ENCODE results near the gene SLMAP.
A peak's percentile ranks its signal among the peaks of the same experiment; 100 is the strongest.

Gene SLMAP

DNA sequence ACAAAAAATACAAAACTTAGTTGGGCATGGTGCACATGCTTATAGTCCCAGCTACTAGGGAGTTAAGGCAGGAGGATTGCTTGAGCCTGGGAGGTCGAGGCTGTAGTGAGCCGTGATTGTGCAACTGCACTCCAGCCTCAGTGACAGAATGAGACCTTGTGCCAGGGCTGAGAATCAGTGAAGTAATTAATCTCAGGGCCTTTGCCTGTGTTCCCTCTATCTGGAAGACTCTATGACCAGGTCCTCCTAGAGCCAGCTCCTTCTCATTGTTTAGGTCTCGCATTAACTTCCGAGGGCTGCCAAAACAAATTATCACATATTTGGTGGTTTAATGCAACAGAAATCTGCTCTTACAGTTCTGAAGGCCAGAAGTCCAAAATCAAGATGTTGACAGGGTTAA lies 210.7 kb downstream of the SLMAP start:
- Histone ChIP-seq H3K4me1 (ENCODE audit: control insufficient read depth, insufficient read depth, low read length) (peaks cover 38% of the 10 kb centered on the region), H3K9me3 (ENCODE audit: control insufficient read depth, low read length) (no peaks in the 10 kb centered on the region), H3K36me3 (ENCODE audit: control insufficient read depth, insufficient read depth, low read length) (no peaks in the 10 kb centered on the region), H3K27me3 (ENCODE audit: control insufficient read depth, insufficient read depth, low read length) (no peaks in the 10 kb centered on the region), H3K4me3 (ENCODE audit: low read length) (no peak overlapping the region), H3K9ac (ENCODE audit: low read length) (no peak overlapping the region)

DNA sequence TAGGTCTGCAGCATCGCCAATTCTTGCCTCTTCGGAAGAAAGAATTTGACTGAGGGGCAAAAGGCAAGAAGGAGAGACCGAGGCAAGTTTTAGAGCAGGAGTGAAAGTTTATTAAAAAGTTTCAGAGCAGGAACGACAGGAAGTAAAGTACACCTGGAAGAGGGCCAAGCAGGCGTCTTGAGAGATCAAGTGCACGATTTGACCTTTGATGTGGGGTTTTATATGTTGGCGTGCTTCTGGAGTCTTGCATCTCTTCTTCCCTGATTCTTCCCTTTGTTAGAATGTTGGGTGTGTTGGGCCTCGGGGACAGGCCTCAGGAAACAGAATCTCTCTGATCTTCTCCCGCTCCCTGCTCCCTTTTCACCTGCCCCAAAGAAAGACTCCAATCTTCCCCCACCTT lies 211.5 kb downstream of the SLMAP start:
- Histone ChIP-seq H3K27me3 (ENCODE audit: control insufficient read depth, insufficient read depth, low read length) (no peaks in the 10 kb centered on the region), H3K4me1 (ENCODE audit: control insufficient read depth, insufficient read depth, low read length) (peaks cover 45% of the 10 kb centered on the region)

DNA sequence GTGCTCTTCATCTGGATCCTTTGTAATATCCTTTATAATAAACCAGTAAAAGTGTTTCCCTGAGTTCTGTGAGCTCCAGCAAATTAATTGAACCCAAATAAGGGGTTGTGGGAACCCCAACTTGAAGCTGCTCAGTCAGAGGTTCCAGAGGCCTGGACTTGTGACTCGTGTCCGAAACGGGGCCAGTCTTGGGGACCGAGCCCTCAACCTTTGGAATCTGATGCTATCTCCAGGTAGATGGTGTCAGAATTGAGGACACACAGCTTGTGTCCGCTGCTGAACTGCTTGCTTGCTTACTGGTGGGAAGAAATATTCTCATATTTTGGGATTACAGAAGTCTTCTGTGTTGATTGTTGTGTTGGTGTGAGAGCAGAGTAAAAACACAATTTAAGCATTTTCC lies 212.4 kb downstream of the SLMAP start:
- Histone ChIP-seq H3K36me3 (ENCODE audit: control insufficient read depth, insufficient read depth, low read length) (no peaks in the 10 kb centered on the region), H3K27me3 (ENCODE audit: control insufficient read depth, insufficient read depth, low read length) (no peaks in the 10 kb centered on the region), H3K4me1 (ENCODE audit: control insufficient read depth, insufficient read depth, low read length) (peaks cover 53% of the 10 kb centered on the region), H3K9me3 (ENCODE audit: control insufficient read depth, low read length) (no peaks in the 10 kb centered on the region), H3K4me3 (ENCODE audit: low read length) (no peak overlapping the region), H3K9ac (ENCODE audit: low read length) (no peak overlapping the region)

More for the DNA sequence above, 211.5 kb downstream of the SLMAP start:
- Histone ChIP-seq H3K36me3 (ENCODE audit: control insufficient read depth, insufficient read depth, low read length) (no peaks in the 10 kb centered on the region), H3K9ac (ENCODE audit: low read length) (no peak overlapping the region), H3K9me3 (ENCODE audit: control insufficient read depth, low read length) (no peaks in the 10 kb centered on the region), H3K4me3 (ENCODE audit: low read length) (no peak overlapping the region)

- Histone ChIP-seq H3K4me3 (ENCODE audit: low read length) (peak overlapping the region; percentile 9), H3K27me3 (ENCODE audit: control insufficient read depth, insufficient read depth, low read length) (no peaks in the 10 kb centered on the region), H3K4me1 (ENCODE audit: control insufficient read depth, insufficient read depth, low read length) (peaks cover 71% of the 10 kb centered on the region), H3K9ac (ENCODE audit: low read length) (peak overlapping the region; percentile 57), H3K36me3 (ENCODE audit: control insufficient read depth, insufficient read depth, low read length) (no peaks in the 10 kb centered on the region), H3K9me3 (ENCODE audit: control insufficient read depth, low read length) (no peaks in the 10 kb centered on the region)
Measured at GRCh38 chr3:57971975-57972374, 215.9 kb downstream of the SLMAP start.

- Histone ChIP-seq H3K4me1 (ENCODE audit: control insufficient read depth, insufficient read depth, low read length) (peaks cover 69% of the 10 kb centered on the region), H3K9me3 (ENCODE audit: control insufficient read depth, low read length) (no peaks in the 10 kb centered on the region), H3K27me3 (ENCODE audit: control insufficient read depth, insufficient read depth, low read length) (no peaks in the 10 kb centered on the region), H3K9ac (ENCODE audit: low read length) (peak overlapping the region; percentile 57), H3K4me3 (ENCODE audit: low read length) (peak overlapping the region; percentile 9), H3K36me3 (ENCODE audit: control insufficient read depth, insufficient read depth, low read length) (no peaks in the 10 kb centered on the region)
Measured at GRCh38 chr3:57972531-57973111, 216.5 kb downstream of the SLMAP start.

DNA sequence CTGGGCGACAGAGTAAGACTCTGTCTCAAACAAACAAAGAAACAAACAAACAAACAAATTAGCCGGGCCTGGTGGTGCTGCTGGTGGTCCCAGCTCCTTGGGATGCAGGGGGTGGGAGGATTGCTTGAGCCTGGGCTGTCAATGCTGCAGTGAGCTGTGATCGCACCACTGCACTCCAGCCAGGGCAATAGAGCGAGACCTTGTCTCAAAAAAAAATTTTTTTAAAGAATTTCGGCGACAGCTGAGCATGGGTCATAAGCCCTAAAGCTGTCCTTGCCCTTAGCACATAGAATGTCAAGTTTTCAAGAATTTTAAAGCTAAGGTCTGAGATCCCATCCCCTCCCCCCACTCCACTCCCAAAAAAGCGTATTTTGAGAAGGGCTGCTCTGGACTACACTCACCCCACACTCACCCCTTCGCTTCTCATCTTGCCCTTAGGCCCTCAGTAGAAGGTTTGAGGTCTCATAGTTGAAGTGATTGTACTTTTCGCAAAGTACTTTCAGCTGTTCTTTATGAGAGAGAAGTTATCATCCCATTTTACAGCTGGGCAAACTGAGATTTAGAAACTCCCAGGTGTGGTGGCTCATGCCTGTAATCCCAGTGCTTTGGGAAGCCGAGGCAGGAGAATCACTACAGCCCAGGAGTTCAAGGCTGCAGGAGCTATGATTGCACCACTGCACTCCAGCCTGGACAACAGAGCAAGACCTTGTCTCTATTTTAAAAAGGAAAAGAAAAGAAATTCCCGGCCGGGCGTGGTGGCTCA lies 217.8 kb downstream of the SLMAP start:
- H3K4me3 ChIP-seq (ENCODE audit: low read length): no peak overlapping the region
- no peaks in the 10 kb centered on the region for H3K9me3 ChIP-seq (ENCODE audit: control insufficient read depth, low read length)
- H3K27me3 ChIP-seq (ENCODE audit: control insufficient read depth, insufficient read depth, low read length): no peaks in the 10 kb centered on the region
- peaks cover 75% of the 10 kb centered on the region for H3K4me1 ChIP-seq (ENCODE audit: control insufficient read depth, insufficient read depth, low read length)
- no peaks in the 10 kb centered on the region for H3K36me3 ChIP-seq (ENCODE audit: control insufficient read depth, insufficient read depth, low read length)
- H3K9ac ChIP-seq (ENCODE audit: low read length): no peak overlapping the region

DNA sequence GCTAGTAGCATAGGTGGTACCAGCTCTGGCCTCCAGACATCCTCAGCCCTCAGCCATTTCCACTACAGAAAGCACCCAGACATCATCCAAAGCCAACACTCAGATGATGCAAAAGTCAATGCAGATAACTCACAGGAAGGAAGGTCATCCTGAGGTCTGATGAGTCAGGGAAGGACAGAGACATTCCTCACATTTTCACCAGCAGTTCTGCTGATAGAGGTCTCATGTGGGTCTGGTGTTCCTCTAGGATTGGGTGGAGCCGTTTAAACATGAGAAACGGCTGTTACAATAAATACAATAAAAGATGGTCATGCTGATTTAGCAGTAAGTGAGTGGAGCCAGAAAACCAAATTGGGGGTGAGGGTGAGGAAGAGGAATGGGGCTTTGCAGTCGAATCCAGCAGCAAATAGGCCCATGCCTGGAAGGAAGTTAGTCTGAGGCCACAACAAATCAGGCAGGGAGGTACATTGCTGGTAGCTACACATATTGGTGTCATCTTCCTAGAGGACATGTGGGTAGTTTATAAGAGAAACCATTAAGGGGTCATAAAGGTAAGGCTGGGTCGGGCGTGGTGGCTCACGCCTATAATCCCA lies 218.8 kb downstream of the SLMAP start:
- Histone ChIP-seq H3K27me3 (ENCODE audit: control insufficient read depth, insufficient read depth, low read length) (no peaks in the 10 kb centered on the region), H3K36me3 (ENCODE audit: control insufficient read depth, insufficient read depth, low read length) (no peaks in the 10 kb centered on the region), H3K4me3 (ENCODE audit: low read length) (no peak overlapping the region), H3K4me1 (ENCODE audit: control insufficient read depth, insufficient read depth, low read length) (peaks cover 77% of the 10 kb centered on the region), H3K9me3 (ENCODE audit: control insufficient read depth, low read length) (no peaks in the 10 kb centered on the region), H3K9ac (ENCODE audit: low read length) (no peak overlapping the region)

GRCh38 chr3:57977818-57978235 lies 221.7 kb downstream of the SLMAP start:
- peaks cover 62% of the 10 kb centered on the region for H3K4me1 ChIP-seq (ENCODE audit: control insufficient read depth, insufficient read depth, low read length)
- no peaks in the 10 kb centered on the region for H3K36me3 ChIP-seq (ENCODE audit: control insufficient read depth, insufficient read depth, low read length)
- no peaks in the 10 kb centered on the region for H3K27me3 ChIP-seq (ENCODE audit: control insufficient read depth, insufficient read depth, low read length)
- no peak overlapping the region for H3K4me3 ChIP-seq (ENCODE audit: low read length)
- H3K9me3 ChIP-seq (ENCODE audit: control insufficient read depth, low read length): no peaks in the 10 kb centered on the region
- H3K9ac ChIP-seq (ENCODE audit: low read length): no peak overlapping the region

DNA sequence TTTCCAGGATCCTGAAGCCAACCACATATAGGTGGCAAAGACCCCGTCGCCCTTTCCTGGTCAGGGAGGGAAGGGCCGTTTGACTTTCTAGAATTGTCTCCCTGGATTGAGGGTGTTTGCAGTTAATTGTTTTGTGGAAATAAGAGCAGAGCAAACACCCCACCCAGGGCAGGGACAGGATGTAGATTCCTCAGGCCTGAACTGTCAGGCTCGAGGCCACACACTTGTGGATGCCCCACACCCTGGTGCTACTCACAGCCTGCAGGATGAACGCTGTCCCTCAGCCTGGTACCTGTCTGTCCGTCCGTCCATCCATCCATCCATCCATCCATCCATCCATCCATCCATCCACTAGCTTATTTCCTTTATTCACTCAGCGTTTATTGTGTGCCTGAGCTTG lies 222.2 kb downstream of the SLMAP start:
- Histone ChIP-seq H3K4me1 (ENCODE audit: control insufficient read depth, insufficient read depth, low read length) (peaks cover 62% of the 10 kb centered on the region), H3K27me3 (ENCODE audit: control insufficient read depth, insufficient read depth, low read length) (no peaks in the 10 kb centered on the region), H3K36me3 (ENCODE audit: control insufficient read depth, insufficient read depth, low read length) (no peaks in the 10 kb centered on the region), H3K9ac (ENCODE audit: low read length) (no peak overlapping the region), H3K4me3 (ENCODE audit: low read length) (no peak overlapping the region), H3K9me3 (ENCODE audit: control insufficient read depth, low read length) (no peaks in the 10 kb centered on the region)

Measured in mucosa of stomach (tissue), 1 donor.